GM12875 (cell line): ENCODE results near the gene HIVEP3.

Experiments used
- H3K4me3 ChIP-seq: one replicate; pipeline ENCODE4 v1.5.1; 2011; ENCODE audit warnings: low read depth, low read length, control low read depth
- CTCF ChIP-seq: IDR thresholded peaks from 2 replicates; pipeline ENCODE4 v1.5.1; 2011; ENCODE audit warnings: low read depth, mild to moderate bottlenecking, control low read depth, inconsistent platforms, low read length, moderate library complexity, borderline replicate concordance; ENCODE audit not compliant: insufficient read depth

Gene HIVEP3

GRCh38 chr1:41895552-41895951 is 23.2 kb downstream of the HIVEP3 start:
- H3K4me3 ChIP-seq, result no peak overlapping the region
- no peak for TF ChIP-seq CTCF

GRCh38 chr1:41894808-41895483 is 23.8 kb downstream of the HIVEP3 start:
- TF ChIP-seq CTCF, result no peak
- H3K4me3 ChIP-seq, result no peak overlapping the region

- TF ChIP-seq CTCF, result no peak
- H3K4me3 ChIP-seq, result no peak overlapping the region
Observed at GRCh38 chr1:41894101-41894807, 24.5 kb downstream of the HIVEP3 start.

- TF ChIP-seq CTCF, result no peak
- no peak overlapping the region for H3K4me3 ChIP-seq
Observed at GRCh38 chr1:41892301-41892781, 26.4 kb downstream of the HIVEP3 start.

GRCh38 chr1:41891199-41891896 is 27.4 kb downstream of the HIVEP3 start:
- H3K4me3 ChIP-seq, result peak overlapping the region; percentile 48
- TF ChIP-seq CTCF, result peak; percentile 33; the same call in 1 of the 2 replicates

GRCh38 chr1:41890825-41891198 is 27.9 kb downstream of the HIVEP3 start:
- H3K4me3 ChIP-seq, result no peak overlapping the region
- TF ChIP-seq CTCF, result no peak
